ENCODE data around the gene COP1.
"Not testable (repeated sequence)": the region's sequence is repeated elsewhere in the genome, so short reads cannot be mapped to it uniquely, and the experiment has no call there.

The COP1 gene
- total RNA-seq: 93.7 to 95.9 reads per million in 2 donors

DNA sequence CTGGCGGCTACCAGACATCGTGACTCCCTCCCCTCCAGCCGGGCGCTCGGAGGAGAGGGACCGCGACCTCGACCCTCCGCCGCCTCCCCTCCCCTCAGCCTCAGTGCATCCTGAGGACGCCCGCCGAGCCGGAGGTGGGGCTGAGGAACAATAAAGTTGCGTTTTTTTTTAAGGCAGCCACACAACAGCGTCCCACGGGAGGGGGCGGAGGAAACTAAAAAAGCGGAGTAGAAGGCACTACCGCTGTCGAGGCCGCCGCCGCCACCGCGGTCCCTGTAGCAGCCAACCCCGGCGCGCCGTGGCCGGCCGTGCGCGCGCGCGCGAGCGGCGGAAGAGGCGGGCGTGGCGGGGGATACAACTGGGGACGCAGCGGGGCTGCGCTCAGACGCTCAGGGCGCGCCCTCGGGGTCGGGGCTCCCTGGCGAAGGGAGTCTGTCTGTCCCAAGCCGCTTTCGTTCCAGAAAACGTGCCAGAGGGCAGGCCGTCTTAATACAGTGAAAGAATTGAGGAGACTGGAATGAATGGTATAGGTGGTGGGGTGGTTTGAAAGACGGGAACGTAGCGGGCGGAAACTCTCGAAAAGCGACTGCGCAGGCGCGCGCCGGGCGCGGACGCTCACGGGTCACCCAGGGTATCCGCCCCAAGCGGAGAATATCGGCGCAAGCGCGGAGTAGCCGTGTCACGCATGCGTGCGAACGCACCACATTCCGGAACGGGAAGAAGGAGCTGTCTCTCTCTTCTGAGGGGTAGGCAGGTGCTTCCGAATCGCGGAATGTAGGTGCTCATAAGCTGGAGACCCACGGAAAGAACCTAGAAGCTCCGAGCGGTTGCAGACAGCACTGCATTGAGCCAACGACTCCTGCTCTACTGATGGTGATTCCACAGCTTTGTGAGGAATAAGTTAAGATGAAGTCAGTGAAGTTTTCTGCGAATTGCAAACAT, at the start of gene COP1:
Gene COP1, minus strand, starts transcription at position 326 of the 942 bp plus-strand sequence. Its CDS starts 308 bp downstream, at position 18.
- peak; percentile 94 for DNase-seq

DNA sequence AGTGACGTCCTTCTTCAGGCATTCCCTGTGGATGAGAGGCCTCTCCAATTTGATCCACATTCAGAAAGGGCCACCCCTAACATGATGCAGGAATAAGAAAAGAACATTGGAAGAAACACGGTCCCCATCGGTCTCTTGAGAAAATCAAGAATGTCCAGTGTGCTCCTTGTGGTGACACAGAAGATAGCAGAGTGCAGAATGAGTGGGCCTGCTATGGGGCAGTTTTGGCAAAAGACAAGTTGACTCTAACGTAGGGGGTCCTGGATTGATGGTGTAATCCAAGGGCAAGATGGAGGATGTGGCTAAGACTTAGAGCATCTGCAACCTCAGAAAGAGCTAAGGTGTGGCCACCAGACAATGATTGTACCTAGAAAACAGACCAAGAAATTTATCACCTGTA, 45.1 kb upstream of the COP1 start:
- no peak for DNase-seq

DNA sequence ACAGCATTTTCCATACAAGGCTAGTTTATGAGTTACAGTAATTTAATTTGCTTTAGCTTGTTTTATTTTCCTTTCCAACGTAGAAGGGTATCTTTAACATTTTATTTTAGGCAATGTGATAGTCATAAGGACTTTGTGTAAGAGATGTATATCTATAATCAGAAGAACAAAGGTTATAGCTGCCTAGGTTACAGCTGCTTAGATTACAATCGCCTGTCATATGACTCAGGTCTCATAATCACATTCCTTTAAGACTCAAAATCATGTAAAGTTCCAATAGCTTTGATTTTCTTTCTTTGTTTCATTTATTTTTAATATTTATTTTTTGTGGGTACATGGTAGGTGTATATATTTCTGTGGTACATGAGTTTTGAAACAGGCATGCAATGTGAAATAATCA, 37.8 kb upstream of the COP1 start:
- DNase-seq: no peak

DNA sequence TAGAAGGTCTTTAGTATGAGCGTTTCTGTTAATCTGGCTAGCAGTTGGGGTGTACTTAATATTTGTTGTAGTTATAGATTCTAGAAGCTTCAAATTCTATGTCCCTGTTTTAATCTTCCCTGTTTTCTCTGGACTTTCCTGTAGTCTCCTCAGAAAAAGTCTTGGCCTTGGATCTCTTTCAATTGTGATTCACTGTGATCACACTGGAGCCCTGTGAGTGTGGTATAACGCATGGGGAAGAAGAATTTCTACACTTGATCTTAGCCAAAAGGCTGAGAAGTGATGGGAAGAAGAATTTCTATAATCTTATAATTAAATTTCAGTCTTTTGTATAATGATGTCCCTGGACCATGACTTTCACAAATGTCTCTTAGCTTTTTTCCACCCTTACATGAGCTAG, 36.7 kb upstream of the COP1 start:
- no peak for DNase-seq

DNA sequence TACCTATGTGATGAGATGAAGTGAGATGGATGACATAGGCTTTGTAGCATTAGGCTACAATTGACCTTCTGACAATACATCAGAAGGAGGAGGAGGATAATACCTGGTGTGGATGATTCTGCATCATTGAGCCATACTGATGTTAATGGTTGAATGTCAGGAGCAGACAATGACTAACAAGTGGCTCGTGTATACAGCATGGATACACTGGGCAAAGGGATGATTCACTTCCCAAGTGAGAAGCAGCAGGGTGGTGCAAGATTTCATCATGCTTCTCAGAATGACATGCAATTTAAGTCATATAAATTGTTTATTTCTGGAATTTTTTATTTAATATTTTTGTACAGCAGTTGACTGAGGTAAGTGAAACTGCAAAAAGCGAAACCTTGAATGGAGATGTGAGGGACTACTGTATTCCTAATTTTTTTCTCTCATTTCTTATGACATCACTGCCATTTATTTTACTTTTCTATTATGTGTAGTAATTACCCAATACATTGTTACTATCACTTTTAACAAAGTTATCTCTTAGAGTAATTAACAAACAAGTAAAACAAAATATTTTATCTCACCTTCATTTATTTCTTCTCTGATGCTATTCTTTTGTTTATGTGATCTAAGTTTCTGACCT, 34.4 kb upstream of the COP1 start:
- DNase-seq: no peak

DNA sequence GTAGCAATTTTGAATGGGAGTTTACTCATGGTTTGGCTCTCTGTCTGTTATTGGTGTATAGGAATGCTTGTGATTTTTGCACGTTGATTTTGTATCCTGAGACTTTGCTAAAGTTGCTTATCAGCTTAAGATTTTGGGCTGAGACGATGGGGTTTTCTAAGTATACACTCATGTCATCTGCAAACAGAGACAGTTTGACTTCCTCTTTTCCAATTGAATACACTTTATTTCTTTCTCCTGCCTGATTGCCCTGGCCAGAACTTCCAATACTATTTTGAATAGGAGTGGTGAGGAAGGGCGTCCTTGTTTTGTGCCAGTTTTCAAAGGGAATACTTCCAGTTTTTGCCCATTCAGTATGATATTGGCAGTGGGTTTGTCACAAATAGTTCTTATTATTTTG, 26.6 kb upstream of the COP1 start:
- not testable (repeated sequence) for DNase-seq

DNA sequence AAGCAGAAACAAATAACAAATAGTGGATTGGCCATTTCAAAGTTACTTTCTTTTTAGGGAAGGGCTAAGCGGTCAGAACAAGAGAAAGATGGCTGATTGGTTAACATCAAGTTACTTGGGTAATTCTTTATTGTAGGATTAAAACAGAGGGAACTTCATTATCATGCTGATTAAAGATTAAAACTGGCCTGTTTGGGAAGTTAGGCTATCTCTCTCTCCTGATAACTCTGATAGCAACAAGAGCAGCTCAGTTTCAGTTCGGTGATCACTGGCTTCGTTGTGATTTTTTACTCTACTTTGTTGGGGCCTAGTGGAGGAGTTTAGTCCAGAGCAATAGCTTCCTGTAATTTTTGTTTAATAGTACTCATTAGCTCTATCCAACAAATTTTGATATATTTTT, 20.5 kb upstream of the COP1 start:
- no peak for DNase-seq

DNA sequence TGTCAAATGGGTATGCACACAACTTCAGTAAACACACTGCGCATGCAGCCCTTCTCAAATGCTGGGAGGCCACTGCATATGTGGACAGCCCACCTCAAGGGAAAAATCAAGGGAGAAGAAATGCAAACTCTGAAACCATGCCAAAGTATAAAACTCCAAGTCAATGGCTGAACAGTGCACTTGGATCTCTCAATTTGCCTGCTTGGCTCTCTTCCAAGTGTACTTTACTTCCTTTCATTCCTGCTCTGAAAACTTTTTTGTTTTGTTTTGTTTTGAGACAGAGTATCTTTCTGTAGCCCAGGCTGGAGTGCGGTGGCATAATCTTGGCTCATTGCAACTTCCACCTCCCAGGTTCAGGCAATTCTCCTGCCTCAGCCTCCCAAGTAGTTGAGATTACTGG, 18.8 kb upstream of the COP1 start:
- no peak for DNase-seq

DNA sequence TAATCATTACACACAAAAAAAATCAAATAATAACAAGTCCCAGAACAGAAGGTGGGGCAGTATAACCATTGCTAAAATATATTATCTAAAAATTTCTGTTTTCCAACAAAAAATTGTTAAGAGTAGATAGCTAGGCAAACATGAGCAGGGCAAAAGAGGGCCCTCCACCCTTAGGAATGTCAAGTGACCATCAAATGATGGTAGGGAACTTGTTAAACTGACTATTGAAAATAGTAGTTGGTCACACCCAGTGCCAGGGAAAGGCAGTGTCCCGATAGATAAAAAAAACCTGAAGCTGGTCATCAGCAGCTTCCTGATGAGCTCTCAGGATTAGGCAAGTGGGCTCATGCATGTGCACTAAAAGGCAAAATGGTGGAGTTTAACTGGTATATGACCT, 18.4 kb upstream of the COP1 start:
- no peak for DNase-seq

DNA sequence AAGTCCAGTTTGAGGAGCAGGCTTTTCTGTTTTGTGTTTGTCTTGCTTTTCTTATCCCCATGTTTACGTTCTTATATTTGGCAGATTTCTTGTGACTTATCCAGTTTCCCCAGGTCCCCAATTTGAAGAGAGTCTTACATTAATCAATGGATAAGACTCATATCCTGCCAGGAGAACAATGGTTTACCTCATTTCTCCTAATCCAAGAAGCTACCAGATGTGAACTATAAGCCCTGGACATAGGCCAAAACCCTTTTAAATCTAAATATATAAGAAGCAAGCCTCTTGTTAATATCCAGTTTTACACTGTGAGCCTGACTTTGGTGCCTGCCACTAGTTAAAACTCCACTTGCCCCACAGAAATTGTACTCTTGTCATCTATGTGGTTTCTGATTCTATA, 15.1 kb upstream of the COP1 start:
- DNase-seq: no peak

DNA sequence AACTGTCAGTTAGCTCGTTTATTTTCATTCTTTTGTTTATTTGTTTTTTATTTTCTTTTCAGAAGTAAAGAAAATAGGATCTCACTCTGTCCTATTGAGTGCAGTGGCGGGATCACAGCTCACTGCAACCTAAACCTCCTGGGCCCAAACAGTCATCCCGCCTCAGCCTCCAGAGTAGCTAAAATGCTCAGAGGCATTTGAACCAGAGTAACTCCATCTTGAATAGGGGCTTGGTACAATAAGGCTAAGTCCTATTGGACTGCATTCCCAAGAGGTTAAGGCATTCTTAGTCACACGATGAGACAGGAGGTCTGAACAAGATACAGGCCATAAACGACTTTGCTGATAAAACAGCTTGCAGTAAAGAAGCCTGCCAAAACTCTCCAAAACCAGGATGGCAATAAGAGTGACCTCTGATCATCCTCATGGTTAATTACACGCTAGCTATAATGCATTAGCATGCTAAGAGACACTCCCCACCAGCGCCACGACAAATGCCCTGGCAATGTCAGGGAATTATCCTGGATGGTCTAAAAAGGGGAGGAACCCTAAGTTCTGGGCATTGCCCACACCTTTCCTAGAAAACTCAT, 13.1 kb upstream of the COP1 start:
- no peak for DNase-seq

DNA sequence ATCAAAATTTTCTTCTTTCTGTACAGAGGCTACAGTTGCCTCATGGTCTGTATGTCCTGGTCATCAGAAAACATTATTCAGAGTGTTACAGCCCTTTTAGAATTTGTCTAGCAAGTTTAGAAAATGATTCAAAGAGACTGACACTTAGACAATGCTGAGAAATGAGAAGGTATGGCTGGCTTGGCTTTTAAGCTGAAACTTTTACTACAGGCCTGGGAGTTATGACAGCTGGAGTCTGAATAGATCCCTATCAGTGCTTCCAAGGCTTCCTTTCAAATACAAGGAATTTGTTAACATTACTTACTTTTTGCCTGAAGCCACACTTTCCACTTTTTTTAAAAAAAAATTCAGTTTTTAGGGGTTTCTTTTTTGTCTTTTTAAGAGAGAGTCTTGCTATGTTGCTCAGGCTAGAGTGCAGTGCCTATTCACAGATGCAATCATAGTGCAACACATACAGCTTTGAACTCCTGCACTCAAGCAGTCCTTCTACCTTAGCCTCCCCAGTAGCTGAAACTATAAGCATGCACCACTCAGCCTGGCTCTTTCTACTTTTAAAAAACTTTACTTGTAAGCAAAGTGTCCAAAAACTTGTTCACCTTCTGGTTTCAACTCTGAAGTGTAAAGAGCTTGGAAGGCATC, 10.5 kb upstream of the COP1 start:
- no peak for DNase-seq

DNA sequence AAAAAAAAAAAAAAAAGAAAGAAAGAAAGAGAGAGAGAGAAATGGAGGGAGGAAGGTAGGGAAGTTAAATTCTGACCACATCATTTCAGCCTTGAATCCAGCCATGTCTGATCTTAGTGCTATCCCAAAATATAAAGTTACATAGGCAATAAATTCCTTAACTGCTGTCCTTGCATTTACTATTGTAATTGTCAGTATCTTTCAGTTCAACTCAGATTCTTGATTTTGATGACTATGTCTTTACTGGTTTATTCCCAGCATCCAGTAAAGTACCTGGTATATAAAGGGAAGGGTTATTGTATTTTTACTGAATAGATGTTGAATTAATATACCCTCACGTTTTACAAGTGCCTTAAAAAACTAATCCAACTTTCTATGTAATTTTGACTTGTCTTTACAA, 8.9 kb upstream of the COP1 start:
- DNase-seq: no peak

DNA sequence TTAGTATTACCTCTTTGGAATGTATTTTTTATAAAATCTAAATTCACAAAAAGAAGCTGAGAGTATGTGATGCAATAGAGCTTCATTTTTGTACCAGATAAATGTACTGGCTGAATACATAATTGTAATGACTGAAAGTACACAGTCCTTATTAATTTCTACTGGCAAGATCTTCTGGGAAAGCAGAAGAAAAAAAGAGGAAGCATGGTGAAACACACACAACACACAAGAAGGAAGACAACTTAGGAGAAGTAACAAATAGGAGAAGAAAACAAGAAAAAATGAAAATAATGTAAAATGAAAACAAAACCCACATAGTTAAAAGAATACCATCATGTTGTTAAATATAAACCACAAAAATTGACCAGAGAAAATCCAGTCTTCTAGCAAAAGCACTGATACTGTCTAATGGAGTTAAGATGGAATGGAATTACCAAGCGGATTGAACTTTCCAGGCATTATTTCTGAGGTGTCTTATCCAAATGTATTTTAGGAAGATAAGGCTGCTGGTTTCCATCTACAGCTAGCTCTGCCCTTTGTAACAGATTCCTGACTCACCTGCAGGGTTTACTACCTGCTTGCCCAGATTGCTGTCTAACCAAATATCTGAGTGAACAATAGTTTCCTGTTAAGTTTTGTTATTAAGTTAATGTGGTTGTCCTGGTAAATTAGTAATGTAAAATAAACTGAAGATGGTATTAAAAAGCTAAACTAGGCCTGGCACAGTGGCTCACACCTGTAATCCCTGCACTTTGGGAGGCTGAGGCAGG, 4.5 kb upstream of the COP1 start:
- DNase-seq: no peak

DNA sequence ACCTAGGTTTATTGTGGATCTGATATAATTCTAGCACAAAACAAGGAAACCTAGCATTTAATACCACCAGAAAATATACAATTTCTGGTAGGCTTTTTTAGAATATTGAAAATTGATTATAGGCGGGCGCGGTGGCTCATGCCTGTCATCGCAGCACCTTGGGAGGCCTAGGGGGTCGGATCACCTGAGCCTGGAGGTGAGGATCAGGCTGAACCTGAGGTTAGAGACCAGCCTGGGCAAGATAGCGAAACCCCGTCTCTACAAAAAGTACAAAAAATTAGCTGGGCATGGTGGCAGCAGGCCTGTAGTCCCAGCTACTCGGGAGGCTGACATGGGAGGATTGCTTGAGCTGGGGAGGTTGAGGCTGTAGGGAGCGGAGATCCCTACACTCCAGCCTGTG, 948 bp upstream of the COP1 start:
- no peak for DNase-seq

DNA sequence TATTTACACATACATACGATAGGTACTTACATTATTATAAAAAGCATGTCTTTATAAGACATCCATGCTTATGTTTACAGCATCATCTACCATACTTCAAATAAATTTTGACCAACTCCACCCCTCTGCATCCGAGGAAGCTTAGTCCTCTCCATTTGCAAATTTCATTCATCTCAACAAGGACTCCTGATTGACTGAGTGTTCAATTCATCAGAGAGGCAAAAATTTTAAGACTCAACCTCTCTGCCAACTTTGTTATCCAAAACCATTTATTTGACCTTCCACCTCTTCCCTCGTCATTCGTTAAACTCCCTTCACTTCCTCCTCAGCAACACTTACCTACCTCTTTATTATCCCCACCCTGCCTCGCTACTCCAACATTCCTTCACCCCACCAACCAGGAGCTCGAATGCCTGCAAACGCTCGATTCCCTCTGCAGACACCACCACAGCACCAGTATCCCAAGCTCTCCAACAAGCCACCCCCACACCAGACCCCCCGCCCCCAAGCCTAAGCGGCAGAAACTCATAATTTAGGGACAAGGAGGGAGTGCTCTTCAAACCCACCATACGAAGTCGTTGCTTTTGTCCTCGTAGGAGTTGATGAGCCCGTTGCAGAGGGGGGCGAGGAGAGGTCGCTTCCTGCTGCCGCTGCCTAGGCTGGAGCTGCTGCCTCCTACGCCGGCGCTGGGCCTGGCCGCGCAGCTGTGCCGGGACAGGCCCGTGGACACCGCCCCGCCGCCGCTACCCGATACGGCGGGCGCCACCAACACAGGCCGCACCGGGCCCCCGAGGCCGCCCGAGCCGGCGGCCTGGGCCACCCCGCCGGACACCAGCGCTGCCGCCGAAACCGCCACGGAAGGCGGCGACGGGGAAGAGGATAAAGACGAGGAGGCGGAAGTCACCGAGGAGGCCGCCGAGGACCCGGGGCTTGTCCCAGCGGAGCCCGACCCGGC, 803 bp downstream of the COP1 start:
- DNase-seq: no peak

DNA sequence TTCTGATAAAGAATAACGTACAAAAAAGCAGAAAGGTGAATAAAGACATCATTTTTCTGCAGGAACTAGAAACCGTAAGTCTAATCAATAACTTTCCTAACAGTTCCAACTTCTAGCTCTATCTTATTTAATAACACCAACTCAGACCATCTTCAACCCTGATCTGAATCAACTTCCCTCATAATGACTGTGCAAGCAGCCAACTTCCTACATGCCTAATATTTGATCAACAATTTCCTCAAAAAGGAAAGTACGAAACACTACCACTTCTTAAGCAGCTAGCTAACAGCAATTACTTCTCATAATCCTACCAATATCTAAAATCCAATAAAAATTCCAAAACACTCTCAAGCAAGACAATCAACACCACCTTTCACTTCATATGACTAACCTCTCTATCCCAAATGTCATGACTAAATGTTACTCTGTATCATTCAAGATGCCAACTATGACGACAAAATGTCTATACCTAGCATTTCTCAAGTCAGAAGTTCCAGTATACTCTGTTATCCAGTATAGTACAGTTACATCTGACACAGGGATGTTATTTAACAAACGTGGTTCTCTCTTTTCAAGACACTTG, 1.7 kb downstream of the COP1 start:
- DNase-seq: no peak

DNA sequence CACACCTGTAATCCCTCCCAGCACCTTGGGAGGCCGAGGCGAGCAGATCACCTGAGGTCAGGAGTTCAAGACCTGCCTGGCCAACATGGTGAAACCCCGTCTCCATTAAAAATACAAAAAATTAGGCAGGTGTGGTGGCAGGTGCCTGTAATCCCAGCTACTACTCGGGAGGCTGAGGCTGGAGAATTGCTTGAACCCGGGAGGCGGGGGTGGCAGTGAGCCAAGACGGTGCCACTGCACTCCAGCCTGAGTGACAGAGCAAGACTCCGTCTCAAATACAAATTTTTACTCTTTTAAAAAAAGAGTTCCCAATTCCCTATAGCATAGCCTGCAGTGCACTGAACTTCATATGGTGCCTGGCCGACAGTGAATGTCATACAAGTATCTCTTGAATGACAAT, 2.4 kb downstream of the COP1 start:
- not testable (repeated sequence) for DNase-seq

DNA sequence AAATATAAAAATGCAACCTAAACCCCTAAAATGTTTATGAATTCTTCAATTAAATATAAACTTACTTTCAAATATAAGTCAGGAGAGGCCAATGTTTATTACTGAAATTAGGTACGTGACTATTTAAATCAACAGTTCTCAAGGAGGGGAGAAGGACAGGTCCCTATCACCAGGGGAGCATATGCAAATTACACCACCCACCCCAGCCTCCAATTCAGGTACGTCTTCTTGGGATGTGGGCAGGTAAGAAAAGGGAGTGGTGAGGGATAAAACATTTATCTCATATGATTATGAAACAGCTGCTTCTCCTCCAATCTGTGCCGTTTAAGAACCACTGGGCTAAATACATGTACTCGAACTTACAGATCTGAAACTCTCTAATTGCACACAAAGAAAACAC, 3.4 kb downstream of the COP1 start:
- DNase-seq: no peak

DNA sequence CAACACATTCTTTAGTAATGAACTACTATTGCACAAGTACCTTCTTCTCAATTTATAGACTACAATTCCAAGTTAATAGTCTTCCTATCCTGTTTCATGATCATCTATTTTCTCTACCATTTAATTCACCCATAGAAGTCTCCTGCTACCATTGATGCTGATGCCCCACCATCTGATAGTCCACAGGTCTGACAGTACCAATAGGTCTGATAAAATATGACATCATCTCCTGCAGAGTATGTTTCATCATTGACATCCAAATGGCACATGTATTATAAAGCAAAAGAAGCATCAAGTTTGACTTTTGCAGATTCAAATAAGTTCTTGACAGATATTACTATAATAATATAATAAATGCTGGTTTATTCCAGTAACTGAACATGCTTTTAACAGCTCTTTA, 5.5 kb downstream of the COP1 start:
- DNase-seq: no peak

DNA sequence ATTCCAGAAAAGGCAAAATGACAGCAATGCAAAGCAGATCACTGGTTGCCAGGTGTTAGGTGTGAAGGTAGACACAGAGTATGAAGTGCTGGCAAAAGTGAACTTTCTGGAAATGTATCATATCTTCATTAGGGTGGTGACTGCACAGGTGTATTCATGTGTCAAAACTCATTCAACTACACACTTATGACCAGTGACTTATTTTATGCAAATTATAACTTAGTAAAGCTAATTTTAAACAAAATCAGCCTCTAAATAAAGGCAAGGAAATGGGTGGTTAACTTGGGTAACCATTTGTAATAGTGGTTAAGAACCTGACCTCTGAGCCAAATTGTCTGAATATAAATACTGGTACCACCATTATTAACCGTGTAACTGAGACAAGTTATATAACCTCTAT, 7.4 kb downstream of the COP1 start:
- no peak for DNase-seq

Data from activated gamma-delta T cell (primary cell).